NT2/D1 (cell line): Measurements from ENCODE around the gene ABCG1.
"Not testable (repeated sequence)": the region's sequence is repeated elsewhere in the genome, so short reads cannot be mapped to it uniquely, and the experiment has no call there.

Source experiments
- SUZ12 ChIP-seq: IDR thresholded peaks from 2 replicates; pipeline ENCODE4 v1.6.1; 2011; ENCODE audit not compliant: insufficient read length, insufficient read depth; ENCODE audit errors: extremely low read depth
- YY1 ChIP-seq: IDR thresholded peaks from 2 replicates; pipeline ENCODE4 v1.6.1; 2011; ENCODE audit not compliant: insufficient read length, insufficient read depth
- ZNF274 ChIP-seq: IDR thresholded peaks from 2 replicates; pipeline ENCODE4 v1.6.1; 2011; ENCODE audit warnings: mild to moderate bottlenecking, low read depth, low read length

DNA sequence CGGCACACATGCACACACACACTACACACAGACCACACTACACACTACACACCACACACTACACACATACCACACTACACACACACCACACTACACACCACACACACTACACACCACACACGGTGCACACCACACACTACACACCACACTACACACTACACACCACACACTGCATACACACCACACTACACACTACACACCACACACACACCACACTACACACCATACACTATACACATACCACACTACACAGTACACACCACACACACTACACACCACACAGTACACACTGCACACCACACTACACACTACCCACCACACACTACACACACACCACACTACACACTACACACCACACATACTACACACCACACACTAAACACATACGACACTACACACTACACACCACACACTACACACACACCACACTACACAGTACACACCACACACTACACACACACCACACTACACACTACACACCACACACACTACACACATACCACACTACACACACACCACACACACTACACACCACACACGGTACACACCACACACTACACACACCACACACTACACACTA lies 73.7 kb downstream of the ABCG1 start:
- not testable (repeated sequence) for TF ChIP-seq ZNF274, YY1, SUZ12
